IPS DF 19.7 (cell line): ENCODE results near the gene GHITM.
"Not testable (repeated sequence)": the region's sequence is repeated elsewhere in the genome, so short reads cannot be mapped to it uniquely, and the experiment has no call there.

Experiments used
- DNase-seq: peaks from one replicate; pipeline ENCODE4 v3.0.0-alpha.2; 2013; ENCODE audit warnings: low read depth, low spot score

GHITM gene

GRCh38 chr10:84176351-84176750 lies 37.0 kb downstream of the GHITM start:
- no peak for DNase-seq

- DNase-seq = no peak
Observed at GRCh38 chr10:84176836-84177474, 37.6 kb downstream of the GHITM start.

- no peak for DNase-seq
Observed at GRCh38 chr10:84177541-84178141, 38.3 kb downstream of the GHITM start.

GRCh38 chr10:84178160-84178609 lies 38.9 kb downstream of the GHITM start:
- DNase-seq = no peak

DNA sequence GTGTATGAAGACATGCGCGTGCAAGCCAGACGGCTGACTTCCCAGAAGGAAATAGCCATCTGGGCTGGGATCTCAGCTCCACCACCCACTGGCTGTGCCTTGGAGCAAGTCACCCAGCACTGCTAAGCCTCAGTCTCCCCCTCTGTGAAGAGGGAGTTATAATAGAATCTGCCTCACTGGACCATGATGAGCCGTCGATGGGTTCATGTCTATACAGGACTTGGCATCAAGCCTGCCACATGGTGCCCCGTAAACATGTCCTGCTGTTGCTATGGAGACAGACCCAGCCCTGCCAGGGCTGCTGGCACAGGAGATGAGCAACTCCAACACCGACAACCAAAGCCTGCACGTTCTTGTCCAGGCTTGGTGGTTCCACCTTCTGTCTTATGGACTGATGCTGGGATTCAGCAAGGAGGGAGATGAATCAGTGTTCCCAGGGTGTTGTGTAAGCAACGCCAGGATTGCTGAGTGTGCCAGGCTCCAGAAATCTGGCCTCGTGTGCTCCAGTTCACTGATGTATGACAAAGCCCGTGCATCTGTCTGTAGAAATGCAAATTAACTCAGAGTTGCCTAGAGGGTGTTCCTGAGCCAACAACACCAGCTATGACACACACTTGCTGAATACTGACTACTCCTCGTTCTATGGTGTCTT lies 39.9 kb downstream of the GHITM start:
- DNase-seq = no peak

GRCh38 chr10:84180386-84180785 lies 41.1 kb downstream of the GHITM start:
- not testable (repeated sequence) for DNase-seq

DNA sequence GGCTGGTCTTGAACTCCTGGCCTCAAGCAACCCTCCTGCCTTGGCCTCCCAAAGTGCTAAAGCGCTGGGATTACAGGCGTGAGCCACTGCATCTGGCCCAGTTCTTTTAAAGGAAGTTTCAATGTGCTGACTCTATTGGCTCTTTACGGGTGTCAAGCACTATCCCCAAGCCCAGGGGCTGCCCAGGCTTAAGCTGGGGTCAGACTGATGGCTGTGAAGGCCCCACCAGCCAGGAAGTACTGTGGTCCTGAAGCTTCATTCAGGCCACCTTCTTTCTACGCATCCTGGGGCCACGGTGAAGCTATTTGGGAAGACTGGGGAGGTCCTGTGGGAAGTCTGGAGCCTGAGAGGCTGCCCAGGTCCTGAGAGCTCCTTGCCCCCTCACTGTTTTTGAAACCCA lies 42.3 kb downstream of the GHITM start:
- no peak for DNase-seq

GRCh38 chr10:84184517-84184916 lies 45.2 kb downstream of the GHITM start:
- no peak for DNase-seq

- no peak for DNase-seq
Observed at GRCh38 chr10:84185526-84186175, 46.3 kb downstream of the GHITM start.

DNA sequence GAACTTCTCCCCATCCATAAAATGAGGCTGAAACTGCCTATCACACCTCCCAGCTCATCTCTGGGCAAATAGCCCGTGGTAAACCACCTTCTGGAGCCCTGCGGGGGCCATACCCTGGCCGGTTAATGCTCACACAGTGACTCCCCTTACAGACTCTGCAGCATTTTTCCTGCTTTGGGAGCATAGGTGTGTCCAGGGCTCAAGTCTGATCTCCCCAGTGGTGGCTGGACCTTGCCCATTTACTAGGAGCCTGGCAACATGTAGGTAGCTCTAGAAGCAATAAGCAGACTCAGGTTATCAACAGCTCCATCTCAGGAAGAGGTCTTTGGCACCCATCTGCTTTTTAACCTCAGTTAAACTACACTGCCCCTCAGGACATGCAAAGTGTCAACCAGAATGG lies 49.5 kb downstream of the GHITM start:
- no peak for DNase-seq

- no peak for DNase-seq
Observed at GRCh38 chr10:84190621-84191020, 51.3 kb downstream of the GHITM start.

GRCh38 chr10:84191106-84191505 lies 51.8 kb downstream of the GHITM start:
- no peak for DNase-seq

- DNase-seq = no peak
Observed at GRCh38 chr10:84193327-84193726, 54.0 kb downstream of the GHITM start.

DNA sequence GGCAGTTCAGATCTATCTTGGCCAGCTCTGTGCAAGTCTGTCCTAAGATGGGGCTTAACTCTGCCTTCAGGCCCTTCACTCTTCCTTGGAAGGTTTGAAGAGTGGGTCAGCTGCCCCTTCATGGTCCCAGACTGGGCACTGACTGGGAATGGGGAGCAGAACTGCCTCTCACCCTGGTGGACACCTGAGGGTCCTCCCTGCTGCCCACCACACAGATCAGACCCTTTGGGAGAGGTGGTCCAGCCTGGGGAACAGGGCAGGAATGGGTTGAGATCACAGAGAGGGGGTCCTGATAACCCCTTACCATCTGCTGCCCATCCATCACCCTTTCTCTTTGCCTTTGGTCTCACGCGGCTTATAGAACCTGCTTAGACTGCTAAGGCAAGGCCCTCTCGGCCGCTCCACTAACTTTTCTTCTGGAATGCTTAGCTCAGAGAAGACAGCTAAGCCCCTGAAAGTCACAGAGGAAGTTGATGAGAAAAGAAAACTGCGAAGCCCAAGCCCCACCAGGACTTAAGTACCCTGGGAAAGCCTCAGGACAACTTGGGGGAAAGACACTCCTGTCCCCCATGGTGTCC lies 54.6 kb downstream of the GHITM start:
- no peak for DNase-seq

- no peak for DNase-seq
Observed at GRCh38 chr10:84194424-84195043, 55.2 kb downstream of the GHITM start, which contains the start of gene CDHR1. Gene CDHR1, plus strand, starts transcription at chr10:84194537. Its CDS starts 224 bp downstream, at chr10:84194761.

DNA sequence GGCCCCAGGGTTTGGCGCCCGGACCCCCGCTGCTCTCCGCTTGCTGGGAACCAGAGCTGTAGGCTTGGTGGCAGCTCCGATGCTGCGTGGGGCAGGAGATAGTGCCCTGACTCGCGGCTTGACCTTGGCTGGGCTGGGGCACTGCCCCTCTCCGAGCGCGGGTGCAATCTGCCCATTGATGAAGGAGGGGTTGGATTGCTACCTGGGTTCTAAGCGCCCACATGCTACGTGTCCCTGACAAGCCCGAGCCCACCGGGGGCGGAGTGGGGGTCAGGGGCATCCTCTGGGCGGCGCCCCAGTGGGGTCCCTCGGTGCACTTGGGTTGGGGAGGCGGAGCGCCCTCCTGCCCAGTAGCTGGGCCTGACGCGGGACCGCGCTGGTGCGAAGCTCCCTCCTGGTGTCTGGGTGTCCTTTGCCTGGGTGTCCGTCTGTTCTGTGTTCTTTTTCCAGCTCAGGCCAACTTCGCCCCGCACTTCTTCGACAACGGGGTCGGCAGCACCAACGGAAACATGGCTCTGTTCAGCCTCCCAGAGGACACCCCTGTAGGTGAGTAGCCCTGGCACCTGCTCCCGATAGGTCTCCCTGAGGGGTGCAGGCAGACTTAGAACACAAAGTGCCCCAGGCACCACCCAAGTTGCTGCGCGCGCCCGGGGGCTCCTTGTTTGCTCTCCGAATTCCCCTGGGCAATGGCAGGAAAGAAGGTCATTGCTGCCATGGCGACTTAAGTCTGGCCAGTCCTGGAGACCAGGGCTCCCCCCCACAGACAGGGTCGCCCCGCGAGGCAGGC lies 55.9 kb downstream of the GHITM start:
- DNase-seq = no peak

DNA sequence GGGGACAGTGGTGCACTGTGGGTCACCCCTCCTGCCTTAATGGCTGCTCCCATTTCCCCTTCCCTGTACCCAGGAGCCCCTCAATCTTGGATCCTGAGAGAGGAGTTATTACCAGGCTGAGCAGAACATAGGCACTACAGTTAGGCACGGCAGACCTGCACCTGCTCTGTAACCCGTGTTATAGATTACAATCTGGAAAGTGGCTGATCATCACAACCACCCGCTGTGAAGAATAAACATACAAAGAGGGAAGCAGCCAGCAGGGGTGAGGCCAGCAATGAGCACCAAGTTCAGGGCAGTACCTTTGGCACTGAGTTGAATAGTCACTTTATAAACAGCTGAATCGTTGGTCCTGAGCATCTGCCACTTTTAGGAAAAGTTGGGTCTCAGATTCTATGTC lies 56.8 kb downstream of the GHITM start:
- no peak for DNase-seq

DNA sequence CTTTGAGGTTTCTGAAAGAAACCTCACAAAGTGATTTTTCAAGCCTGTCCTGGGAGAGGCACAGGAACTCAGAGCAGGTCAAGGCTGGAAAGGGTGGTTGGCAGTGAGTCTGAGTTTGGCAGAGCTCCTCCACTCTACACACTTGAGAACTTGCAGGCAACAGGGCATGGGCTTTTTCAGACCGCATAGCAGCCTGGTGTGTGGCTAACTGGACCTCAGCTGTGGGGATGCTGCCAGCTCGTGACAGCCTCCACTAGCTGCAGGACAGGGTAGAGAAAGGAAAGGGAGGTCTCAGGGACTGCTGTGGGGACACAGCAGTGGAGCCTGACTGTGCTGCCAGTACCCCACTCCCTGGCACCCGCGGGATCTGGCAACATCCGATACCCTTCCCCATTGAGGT lies 57.6 kb downstream of the GHITM start:
- no peak for DNase-seq

DNA sequence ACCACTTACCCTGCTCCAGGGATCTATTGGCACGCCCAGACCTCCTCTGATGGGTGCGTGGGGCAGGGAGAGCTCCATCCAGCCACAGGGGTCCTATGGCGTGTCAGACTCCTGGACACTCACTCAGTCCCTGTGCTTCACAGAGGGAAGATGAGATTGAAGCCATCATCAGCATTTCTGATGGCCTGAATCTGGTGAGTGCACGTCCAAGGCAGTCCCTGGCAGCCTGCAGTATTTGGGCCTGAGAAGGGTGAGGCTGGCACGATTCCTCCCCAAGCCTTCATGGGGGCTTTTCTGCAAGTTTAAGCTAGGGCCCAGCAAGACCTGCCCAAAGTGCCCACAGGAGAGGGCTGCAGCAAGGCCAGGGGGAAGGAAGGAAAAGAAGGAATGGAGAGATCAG lies 58.3 kb downstream of the GHITM start:
- DNase-seq = no peak

DNA sequence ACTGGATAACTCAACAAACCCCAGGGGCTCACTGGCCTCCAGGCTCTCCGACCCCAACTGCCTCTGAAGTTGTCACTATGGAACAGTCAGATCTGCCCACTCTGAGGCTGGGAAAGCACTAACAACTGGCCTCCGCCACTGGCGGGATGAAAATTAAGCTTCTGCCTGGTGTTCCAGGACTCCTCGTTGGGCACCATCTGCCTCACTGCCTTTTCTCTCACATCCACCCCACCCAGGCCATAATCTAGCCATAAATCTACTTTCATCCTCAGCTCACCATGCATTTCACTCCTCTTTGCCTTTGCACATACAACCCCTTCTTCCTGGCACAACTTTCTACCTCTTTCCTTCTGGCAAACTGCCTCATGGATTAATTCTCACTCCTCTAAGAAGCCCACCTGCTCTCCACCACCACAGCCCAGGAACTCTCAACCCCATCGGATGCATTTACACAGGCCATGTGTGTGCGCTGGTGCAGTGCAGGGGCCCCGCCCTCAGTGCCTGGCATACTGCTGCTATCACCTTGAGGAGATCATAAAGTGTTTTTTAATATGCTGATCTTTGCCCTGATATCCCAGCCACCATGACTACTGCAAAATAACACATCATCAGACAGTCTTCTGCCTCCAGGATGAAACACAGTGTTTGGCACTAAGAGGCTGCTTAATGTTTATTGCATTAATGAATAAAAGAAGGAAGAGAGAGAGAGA lies 59.1 kb downstream of the GHITM start:
- DNase-seq = no peak
